Activated CD8-positive, alpha-beta T cell treated with anti-CD3 and anti-CD28 coated beads for 36 hours (primary cell): ENCODE data around the gene MCTP2. TPM values are rescaled to one million over a fixed set of nuclear protein-coding genes. Genes with fewer than 3 reads are reported as not detected.

Source experiments
- ATAC-seq: fragments of 200-7000 bp; cut with Tn5 transposase; one replicate; pipeline ENCODE4 v1.10.0; 2021; ENCODE audit warnings: mild to moderate bottlenecking, moderate library complexity
- CTCF ChIA-PET: fragments of 350-600 bp; sonication (Branson Sonifier 250); formaldehyde crosslinking; loops from one replicate; lab custom pipeline; 2021; ENCODE audit warnings: antibody characterized with exemption; lab: Charles Lee
- POLR2A ChIA-PET: fragments of 350-600 bp; sonication (Branson Sonifier 250); formaldehyde crosslinking; loops from one replicate; lab custom pipeline; 2021; ENCODE audit warnings: antibody characterized with exemption; lab: Charles Lee
- DNase-seq: peaks from one replicate; pipeline ENCODE4 v3.0.0-alpha.2; 2020
- H3K27ac Mint-ChIP-seq: one replicate; pipeline ENCODE4 v1.8.0; 2021; ENCODE audit warnings: mild to moderate bottlenecking, mixed read lengths
- H3K27me3 Mint-ChIP-seq: one replicate; pipeline ENCODE4 v1.8.0; 2021; ENCODE audit warnings: mixed read lengths
- H3K36me3 Mint-ChIP-seq: one replicate; pipeline ENCODE4 v1.8.0; 2021; ENCODE audit warnings: low read depth, mixed read lengths
- H3K4me1 Mint-ChIP-seq: one replicate; pipeline ENCODE4 v1.8.0; 2021; ENCODE audit warnings: low read depth, mixed read lengths
- H3K4me3 Mint-ChIP-seq: one replicate; pipeline ENCODE4 v1.8.0; 2021; ENCODE audit warnings: mild to moderate bottlenecking, moderate library complexity, mixed read lengths
- H3K9me3 Mint-ChIP-seq: one replicate; pipeline ENCODE4 v1.8.0; 2021; ENCODE audit warnings: mixed read lengths
- CTCF ChIP-seq: fragments of 200-600 bp; IDR thresholded peaks from one replicate; pipeline ENCODE4 v1.8.0; 2022; ENCODE audit warnings: antibody characterized with exemption, mild to moderate bottlenecking
- intact Hi-C: fragments of 100-400 bp; cut with micrococcal nuclease; formaldehyde crosslinking; loops from one replicate; pipeline ENCODE4 v1.10.0; 2022
- total RNA-seq, 2 experiments: library from RNA; stranded (reverse); gene quantifications; one replicate each; pipeline ENCODE4 v1.2.3, GENCODE V29; 2021

The MCTP2 gene
- total RNA-seq, 2 experiments from 2014 or later = 16.2 to 18.3 TPM

- Mint-ChIP-seq H3K27me3 (no peaks in the 10 kb centered on the region), H3K36me3 (peaks cover 4% of the 10 kb centered on the region), H3K4me3 (peak overlapping the region; percentile 17), H3K27ac (peak overlapping the region; percentile 0), H3K4me1 (peaks cover 71% of the 10 kb centered on the region), H3K9me3 (no peaks in the 10 kb centered on the region)
- intact Hi-C loops = loop anchor here (5.0 kb wide), 2 partner anchors 72 to 88 kb away; no protein-coding TSS in a partner anchor
- ATAC-seq = no peak
- CTCF ChIA-PET = interaction anchor here (1.0 to 2.4 kb wide), 4 partner anchors 19 to 89 kb away, joined by 3 to 10 read pairs (median 6); no protein-coding TSS in a partner anchor
- no peak for TF ChIP-seq CTCF
- DNase-seq = peak; percentile 61
- POLR2A ChIA-PET = interaction anchor here (0.6 to 1.1 kb wide), 3 partner anchors 9 to 77 kb away, joined by 3 read pairs; no protein-coding TSS in a partner anchor
These were observed 2.9 kb downstream of the MCTP2 start for GRCh38 chr15:94234300-94234699.

GRCh38 chr15:94235041-94235440, 3.7 kb downstream of the MCTP2 start:
- DNase-seq = no peak
- no peak for TF ChIP-seq CTCF
- H3K4me1 Mint-ChIP-seq = peaks cover 71% of the 10 kb centered on the region
- ChIA-PET POLR2A (interaction anchor here (1.0 to 1.1 kb wide), 2 partner anchors 10 to 89 kb away, joined by 3 read pairs; no protein-coding TSS in a partner anchor), CTCF (interaction anchor here (1.2 to 2.4 kb wide), 3 partner anchors 53 to 89 kb away, joined by 3 to 10 read pairs (median 9); no protein-coding TSS in a partner anchor)
- intact Hi-C loops = no loop called here
- no peak for ATAC-seq
- H3K27ac Mint-ChIP-seq = no peak overlapping the region
- H3K4me3 Mint-ChIP-seq = no peak overlapping the region
- H3K36me3 Mint-ChIP-seq = peaks cover 4% of the 10 kb centered on the region
- no peaks in the 10 kb centered on the region for H3K9me3 Mint-ChIP-seq
- no peaks in the 10 kb centered on the region for H3K27me3 Mint-ChIP-seq

- intact Hi-C loops = no loop called here
- DNase-seq (no peak), ATAC-seq (no peak)
- Mint-ChIP-seq H3K4me1 (peaks cover 69% of the 10 kb centered on the region), H3K4me3 (no peak overlapping the region), H3K27me3 (no peaks in the 10 kb centered on the region), H3K9me3 (no peaks in the 10 kb centered on the region), H3K36me3 (peaks cover 4% of the 10 kb centered on the region), H3K27ac (no peak overlapping the region)
- ChIA-PET CTCF (interaction anchor here (2.1 to 2.4 kb wide), 2 partner anchors 71 to 88 kb away, joined by 9 to 10 read pairs; no protein-coding TSS in a partner anchor), POLR2A (interaction anchor here (0.7 to 1.0 kb wide), 2 partner anchors 13 to 89 kb away, joined by 3 read pairs; no protein-coding TSS in a partner anchor)
- TF ChIP-seq CTCF = no peak
These were observed 4.3 kb downstream of the MCTP2 start for GRCh38 chr15:94235646-94236045.

GRCh38 chr15:94236608-94237007, 5.2 kb downstream of the MCTP2 start:
- no peak for DNase-seq
- H3K36me3 Mint-ChIP-seq = peaks cover 4% of the 10 kb centered on the region
- TF ChIP-seq CTCF = no peak
- no peak overlapping the region for H3K4me3 Mint-ChIP-seq
- no peaks in the 10 kb centered on the region for H3K27me3 Mint-ChIP-seq
- no peak for ATAC-seq
- H3K9me3 Mint-ChIP-seq = no peaks in the 10 kb centered on the region
- ChIA-PET CTCF (no interaction called here), POLR2A (no interaction called here)
- H3K27ac Mint-ChIP-seq = no peak overlapping the region
- peaks cover 73% of the 10 kb centered on the region for H3K4me1 Mint-ChIP-seq
- intact Hi-C loops = no loop called here

- no peak overlapping the region for H3K4me3 Mint-ChIP-seq
These were observed 6.5 kb downstream of the MCTP2 start for GRCh38 chr15:94237903-94238302.

More at GRCh38 chr15:94237903-94238302, 6.5 kb downstream of the MCTP2 start:
- no peak for ATAC-seq
- CTCF ChIA-PET = interaction anchor here (1.6 to 3.1 kb wide), 2 partner anchors 16 to 86 kb away, joined by 4 to 11 read pairs; no protein-coding TSS in a partner anchor
- no peak for TF ChIP-seq CTCF
- H3K36me3 Mint-ChIP-seq = peaks cover 3% of the 10 kb centered on the region
- peaks cover 65% of the 10 kb centered on the region for H3K4me1 Mint-ChIP-seq
- peak overlapping the region; percentile 30 for H3K27ac Mint-ChIP-seq
- intact Hi-C loops = no loop called here
- H3K27me3 Mint-ChIP-seq = no peaks in the 10 kb centered on the region
- POLR2A ChIA-PET = interaction anchor here (1.0 to 1.2 kb wide), 3 partner anchors 16 to 85 kb away, joined by 3 to 4 read pairs (median 4); no protein-coding TSS in a partner anchor
- no peaks in the 10 kb centered on the region for H3K9me3 Mint-ChIP-seq
- DNase-seq = no peak
